Liver (tissue), 3 donors: ENCODE data around the gene IFNLR1.

Experiments used
- FOXA1 ChIP-seq: IDR thresholded peaks from 2 replicates; pipeline ENCODE4 v1.6.1; 2016; ENCODE audit warnings: antibody characterized with exemption
- GABPA ChIP-seq, 2 donors: IDR thresholded peaks in 1 of 2; conservative IDR thresholded peaks in 1 of 2; 2 replicates each; pipeline ENCODE4 v1.6.1; 2016; ENCODE audit warnings: antibody characterized with exemption in 2 of 2, mild to moderate bottlenecking in 1 of 2, moderate library complexity in 1 of 2
- HNF4A ChIP-seq, 2 donors: conservative IDR thresholded peaks; 2 replicates each; pipeline ENCODE4 v1.6.1; 2016; ENCODE audit warnings: antibody characterized with exemption in 2 of 2, mild to moderate bottlenecking in 2 of 2
- RAD21 ChIP-seq, 2 donors: IDR thresholded peaks; 2 replicates each; pipeline ENCODE4 v1.6.1; 2016; ENCODE audit warnings: antibody characterized with exemption in 2 of 2, mild to moderate bottlenecking in 2 of 2
- RXRA ChIP-seq, 2 donors: IDR thresholded peaks; 2 replicates each; pipeline ENCODE4 v1.6.1; 2017 to 2018; ENCODE audit warnings: antibody characterized with exemption in 2 of 2, mild to moderate bottlenecking in 1 of 2
- SP1 ChIP-seq: IDR thresholded peaks from 2 replicates; pipeline ENCODE4 v1.6.1; 2018; ENCODE audit warnings: antibody characterized with exemption, mild to moderate bottlenecking
- YY1 ChIP-seq: IDR thresholded peaks from 2 replicates; pipeline ENCODE4 v1.6.1; 2016; ENCODE audit warnings: antibody characterized with exemption, mild to moderate bottlenecking
- TF ChIP-seq, protein P1 (sequence below): IDR thresholded peaks from 2 replicates; pipeline ENCODE4 v1.6.1; 2016; ENCODE audit warnings: antibody characterized with exemption, mild to moderate bottlenecking
- TF ChIP-seq, protein P2 (sequence below): fragments of 150-350 bp; IDR thresholded peaks from 2 replicates; pipeline ENCODE4 v1.5.1; 2017; ENCODE audit warnings: improper control_type of control experiment, low read depth, low read length; ENCODE audit not compliant: missing input control
- TF ChIP-seq, protein P3 (sequence below): IDR thresholded peaks from 2 replicates; pipeline ENCODE4 v1.6.1; 2016; ENCODE audit warnings: antibody characterized with exemption
- TF ChIP-seq, protein P4 (sequence below): IDR thresholded peaks from 2 replicates; pipeline ENCODE4 v1.6.1; 2016; ENCODE audit warnings: antibody characterized with exemption
- TF ChIP-seq, protein P5 (sequence below): IDR thresholded peaks from 2 replicates; pipeline ENCODE4 v1.6.1; 2016; ENCODE audit warnings: antibody characterized with exemption
- donor health status: healthy.
- donor health status: healthy.

DNA sequence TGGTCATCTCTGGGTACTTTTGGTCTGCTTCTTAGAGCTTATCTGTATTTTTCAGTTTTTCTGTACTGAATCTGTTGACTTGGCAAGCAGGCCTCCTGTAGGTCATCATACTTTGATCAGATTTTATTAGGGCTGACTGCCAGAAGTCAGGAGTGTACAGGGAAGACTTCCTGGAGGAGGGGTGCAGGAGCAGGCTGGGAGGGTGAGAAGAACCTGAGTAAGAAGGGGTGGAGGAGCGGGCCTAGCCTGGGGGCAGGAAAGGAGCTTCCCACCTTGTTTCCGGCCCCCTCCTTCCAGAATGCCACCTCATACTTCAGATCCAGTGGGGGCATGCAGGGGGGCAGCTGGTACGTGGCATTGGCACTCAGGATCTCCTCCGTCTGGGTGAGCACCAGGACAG, 25.8 kb downstream of the IFNLR1 start:
- TF ChIP-seq, protein P1, sequence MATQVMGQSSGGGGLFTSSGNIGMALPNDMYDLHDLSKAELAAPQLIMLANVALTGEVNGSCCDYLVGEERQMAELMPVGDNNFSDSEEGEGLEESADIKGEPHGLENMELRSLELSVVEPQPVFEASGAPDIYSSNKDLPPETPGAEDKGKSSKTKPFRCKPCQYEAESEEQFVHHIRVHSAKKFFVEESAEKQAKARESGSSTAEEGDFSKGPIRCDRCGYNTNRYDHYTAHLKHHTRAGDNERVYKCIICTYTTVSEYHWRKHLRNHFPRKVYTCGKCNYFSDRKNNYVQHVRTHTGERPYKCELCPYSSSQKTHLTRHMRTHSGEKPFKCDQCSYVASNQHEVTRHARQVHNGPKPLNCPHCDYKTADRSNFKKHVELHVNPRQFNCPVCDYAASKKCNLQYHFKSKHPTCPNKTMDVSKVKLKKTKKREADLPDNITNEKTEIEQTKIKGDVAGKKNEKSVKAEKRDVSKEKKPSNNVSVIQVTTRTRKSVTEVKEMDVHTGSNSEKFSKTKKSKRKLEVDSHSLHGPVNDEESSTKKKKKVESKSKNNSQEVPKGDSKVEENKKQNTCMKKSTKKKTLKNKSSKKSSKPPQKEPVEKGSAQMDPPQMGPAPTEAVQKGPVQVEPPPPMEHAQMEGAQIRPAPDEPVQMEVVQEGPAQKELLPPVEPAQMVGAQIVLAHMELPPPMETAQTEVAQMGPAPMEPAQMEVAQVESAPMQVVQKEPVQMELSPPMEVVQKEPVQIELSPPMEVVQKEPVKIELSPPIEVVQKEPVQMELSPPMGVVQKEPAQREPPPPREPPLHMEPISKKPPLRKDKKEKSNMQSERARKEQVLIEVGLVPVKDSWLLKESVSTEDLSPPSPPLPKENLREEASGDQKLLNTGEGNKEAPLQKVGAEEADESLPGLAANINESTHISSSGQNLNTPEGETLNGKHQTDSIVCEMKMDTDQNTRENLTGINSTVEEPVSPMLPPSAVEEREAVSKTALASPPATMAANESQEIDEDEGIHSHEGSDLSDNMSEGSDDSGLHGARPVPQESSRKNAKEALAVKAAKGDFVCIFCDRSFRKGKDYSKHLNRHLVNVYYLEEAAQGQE: no peak
- TF ChIP-seq, protein P2, sequence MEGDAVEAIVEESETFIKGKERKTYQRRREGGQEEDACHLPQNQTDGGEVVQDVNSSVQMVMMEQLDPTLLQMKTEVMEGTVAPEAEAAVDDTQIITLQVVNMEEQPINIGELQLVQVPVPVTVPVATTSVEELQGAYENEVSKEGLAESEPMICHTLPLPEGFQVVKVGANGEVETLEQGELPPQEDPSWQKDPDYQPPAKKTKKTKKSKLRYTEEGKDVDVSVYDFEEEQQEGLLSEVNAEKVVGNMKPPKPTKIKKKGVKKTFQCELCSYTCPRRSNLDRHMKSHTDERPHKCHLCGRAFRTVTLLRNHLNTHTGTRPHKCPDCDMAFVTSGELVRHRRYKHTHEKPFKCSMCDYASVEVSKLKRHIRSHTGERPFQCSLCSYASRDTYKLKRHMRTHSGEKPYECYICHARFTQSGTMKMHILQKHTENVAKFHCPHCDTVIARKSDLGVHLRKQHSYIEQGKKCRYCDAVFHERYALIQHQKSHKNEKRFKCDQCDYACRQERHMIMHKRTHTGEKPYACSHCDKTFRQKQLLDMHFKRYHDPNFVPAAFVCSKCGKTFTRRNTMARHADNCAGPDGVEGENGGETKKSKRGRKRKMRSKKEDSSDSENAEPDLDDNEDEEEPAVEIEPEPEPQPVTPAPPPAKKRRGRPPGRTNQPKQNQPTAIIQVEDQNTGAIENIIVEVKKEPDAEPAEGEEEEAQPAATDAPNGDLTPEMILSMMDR: no peak
- TF ChIP-seq, protein P3, sequence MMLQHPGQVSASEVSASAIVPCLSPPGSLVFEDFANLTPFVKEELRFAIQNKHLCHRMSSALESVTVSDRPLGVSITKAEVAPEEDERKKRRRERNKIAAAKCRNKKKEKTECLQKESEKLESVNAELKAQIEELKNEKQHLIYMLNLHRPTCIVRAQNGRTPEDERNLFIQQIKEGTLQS: no peak
- TF ChIP-seq RAD21 (IDR thresholded peaks at IDR 0.05) (no peak), YY1 (no peak), SP1 (no peak), RXRA (IDR thresholded peaks at IDR 0.05) (no peak), HNF4A (conservative IDR thresholded peaks at IDR 0.05) (no peak), FOXA1 (no peak), GABPA (IDR thresholded peaks at IDR 0.05 in 1 of 2, conservative IDR thresholded peaks at IDR 0.05 in 1 of 2) (no peak)
- TF ChIP-seq, protein P4, sequence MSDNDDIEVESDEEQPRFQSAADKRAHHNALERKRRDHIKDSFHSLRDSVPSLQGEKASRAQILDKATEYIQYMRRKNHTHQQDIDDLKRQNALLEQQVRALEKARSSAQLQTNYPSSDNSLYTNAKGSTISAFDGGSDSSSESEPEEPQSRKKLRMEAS: no peak
- TF ChIP-seq, protein P5, sequence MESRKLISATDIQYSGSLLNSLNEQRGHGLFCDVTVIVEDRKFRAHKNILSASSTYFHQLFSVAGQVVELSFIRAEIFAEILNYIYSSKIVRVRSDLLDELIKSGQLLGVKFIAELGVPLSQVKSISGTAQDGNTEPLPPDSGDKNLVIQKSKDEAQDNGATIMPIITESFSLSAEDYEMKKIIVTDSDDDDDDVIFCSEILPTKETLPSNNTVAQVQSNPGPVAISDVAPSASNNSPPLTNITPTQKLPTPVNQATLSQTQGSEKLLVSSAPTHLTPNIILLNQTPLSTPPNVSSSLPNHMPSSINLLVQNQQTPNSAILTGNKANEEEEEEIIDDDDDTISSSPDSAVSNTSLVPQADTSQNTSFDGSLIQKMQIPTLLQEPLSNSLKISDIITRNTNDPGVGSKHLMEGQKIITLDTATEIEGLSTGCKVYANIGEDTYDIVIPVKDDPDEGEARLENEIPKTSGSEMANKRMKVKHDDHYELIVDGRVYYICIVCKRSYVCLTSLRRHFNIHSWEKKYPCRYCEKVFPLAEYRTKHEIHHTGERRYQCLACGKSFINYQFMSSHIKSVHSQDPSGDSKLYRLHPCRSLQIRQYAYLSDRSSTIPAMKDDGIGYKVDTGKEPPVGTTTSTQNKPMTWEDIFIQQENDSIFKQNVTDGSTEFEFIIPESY: no peak
